Choroid plexus epithelial cell (primary cell): ENCODE measurements around the gene ZNF609.

Source experiments
- DNase-seq: peaks from one replicate; pipeline ENCODE4 v3.0.0-alpha.2; 2010; ENCODE audit warnings: low read depth
- H3K4me3 ChIP-seq: 2 replicates; pipeline ENCODE4 v1.5.1; 2011; ENCODE audit warnings: low read depth, mild to moderate bottlenecking, control low read depth, low read length, moderate library complexity
- TF ChIP-seq, protein P1 (sequence below): conservative IDR thresholded peaks from 2 replicates; pipeline ENCODE4 v1.5.1; 2011; ENCODE audit warnings: low read depth, mild to moderate bottlenecking, control low read depth, inconsistent platforms, low read length, moderate library complexity

ZNF609 gene

DNA sequence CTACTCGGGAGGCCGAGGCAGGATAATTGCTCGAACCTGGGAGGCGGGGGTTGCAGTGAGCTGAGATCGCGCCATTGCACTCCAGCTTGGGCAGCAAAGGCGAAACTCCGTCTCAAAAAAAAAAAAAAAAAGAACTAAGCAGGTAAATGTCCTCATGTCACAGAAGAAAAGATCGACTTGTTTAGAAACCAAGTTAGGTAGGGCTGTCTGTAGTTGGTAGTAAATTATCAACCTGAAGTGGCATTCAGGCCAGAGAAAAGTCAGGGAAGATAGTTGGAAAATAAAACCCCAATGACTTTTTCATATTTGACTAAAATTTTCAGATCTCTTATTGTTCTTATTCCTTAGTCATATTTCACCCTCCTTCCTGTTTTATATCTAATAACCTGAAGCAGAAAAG lies 55.4 kb downstream of the ZNF609 start:
- DNase-seq, result no peak
- no peak overlapping the region for H3K4me3 ChIP-seq
- TF ChIP-seq, protein P1, sequence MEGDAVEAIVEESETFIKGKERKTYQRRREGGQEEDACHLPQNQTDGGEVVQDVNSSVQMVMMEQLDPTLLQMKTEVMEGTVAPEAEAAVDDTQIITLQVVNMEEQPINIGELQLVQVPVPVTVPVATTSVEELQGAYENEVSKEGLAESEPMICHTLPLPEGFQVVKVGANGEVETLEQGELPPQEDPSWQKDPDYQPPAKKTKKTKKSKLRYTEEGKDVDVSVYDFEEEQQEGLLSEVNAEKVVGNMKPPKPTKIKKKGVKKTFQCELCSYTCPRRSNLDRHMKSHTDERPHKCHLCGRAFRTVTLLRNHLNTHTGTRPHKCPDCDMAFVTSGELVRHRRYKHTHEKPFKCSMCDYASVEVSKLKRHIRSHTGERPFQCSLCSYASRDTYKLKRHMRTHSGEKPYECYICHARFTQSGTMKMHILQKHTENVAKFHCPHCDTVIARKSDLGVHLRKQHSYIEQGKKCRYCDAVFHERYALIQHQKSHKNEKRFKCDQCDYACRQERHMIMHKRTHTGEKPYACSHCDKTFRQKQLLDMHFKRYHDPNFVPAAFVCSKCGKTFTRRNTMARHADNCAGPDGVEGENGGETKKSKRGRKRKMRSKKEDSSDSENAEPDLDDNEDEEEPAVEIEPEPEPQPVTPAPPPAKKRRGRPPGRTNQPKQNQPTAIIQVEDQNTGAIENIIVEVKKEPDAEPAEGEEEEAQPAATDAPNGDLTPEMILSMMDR, result no peak

- DNase-seq, result no peak
- TF ChIP-seq, protein P1, result no peak
- H3K4me3 ChIP-seq, result no peak overlapping the region
Measured at GRCh38 chr15:64519897-64520296, 59.5 kb downstream of the ZNF609 start.

DNA sequence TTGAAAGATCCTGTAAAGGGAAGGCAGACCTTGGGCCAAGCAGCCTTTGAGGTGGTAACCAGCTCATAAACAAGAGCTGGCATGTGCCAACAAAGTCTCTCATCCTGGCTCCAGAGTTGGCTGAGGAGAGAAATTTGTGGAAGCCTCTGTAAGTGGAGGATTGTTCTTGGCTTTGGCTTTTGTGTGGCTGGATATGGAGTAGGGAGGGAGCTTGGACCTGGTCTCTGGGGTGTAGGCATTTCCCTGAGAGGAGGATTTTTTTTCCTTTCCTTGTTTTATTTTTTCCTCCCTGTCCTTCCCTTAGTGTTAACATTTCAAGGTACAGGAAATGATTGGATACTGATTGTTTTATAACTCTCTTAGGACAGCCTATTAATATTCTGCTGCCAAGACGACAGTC lies 60.8 kb downstream of the ZNF609 start:
- DNase-seq, result no peak
- H3K4me3 ChIP-seq, result no peak overlapping the region
- TF ChIP-seq, protein P1, result no peak

DNA sequence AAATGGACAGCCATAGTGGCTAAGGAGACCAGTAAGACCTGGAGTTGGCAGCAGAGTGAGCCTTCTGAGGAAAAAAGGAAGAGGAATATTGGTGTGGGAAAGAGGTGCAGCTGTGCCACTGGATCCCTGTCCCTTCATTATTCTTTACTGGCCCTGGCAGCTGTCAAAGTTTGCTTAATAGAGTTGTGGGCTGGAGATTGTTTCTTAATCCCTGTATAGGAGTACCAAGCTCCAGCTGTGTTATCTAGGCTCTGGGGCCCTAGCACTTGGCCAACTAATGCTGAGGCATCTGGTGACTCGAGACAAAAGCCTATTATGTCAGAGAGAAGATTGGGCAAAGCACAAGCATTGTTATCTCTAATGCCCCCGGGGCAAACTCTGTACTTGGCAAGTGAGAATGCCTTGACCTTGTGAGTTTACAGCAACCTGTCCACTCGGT lies 61.4 kb downstream of the ZNF609 start:
- DNase-seq, result peak; percentile 38
- no peak overlapping the region for H3K4me3 ChIP-seq
- TF ChIP-seq, protein P1, result no peak

- TF ChIP-seq, protein P1, result no peak
- no peak overlapping the region for H3K4me3 ChIP-seq
- DNase-seq, result no peak
Measured at GRCh38 chr15:64522226-64522823, 61.9 kb downstream of the ZNF609 start.

DNA sequence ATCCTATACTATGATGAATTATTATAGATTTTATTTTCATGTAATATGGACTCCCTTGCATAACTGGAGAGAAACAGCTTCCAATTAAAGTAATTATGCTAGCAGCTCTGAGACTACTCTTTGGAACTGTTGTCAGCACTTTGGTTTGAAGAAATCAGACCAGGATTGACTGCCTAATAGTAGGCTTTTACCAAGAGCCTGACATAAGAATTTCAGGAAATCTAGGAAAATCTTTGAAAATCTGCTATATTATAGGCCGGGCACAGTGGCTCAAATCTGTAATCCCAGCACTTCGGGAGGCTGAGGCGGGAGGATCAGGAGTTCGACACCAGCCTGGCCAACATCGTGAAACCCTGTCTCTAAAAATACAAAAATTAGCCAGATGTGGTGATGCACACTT lies 62.9 kb downstream of the ZNF609 start:
- H3K4me3 ChIP-seq, result no peak overlapping the region
- TF ChIP-seq, protein P1, result no peak
- no peak for DNase-seq

- TF ChIP-seq, protein P1, result no peak
- no peak overlapping the region for H3K4me3 ChIP-seq
- no peak for DNase-seq
Measured at GRCh38 chr15:64524778-64525177, 64.4 kb downstream of the ZNF609 start.
